SU-DHL-6 (cell line): ENCODE results near the gene SMIM45.

Experiments used
- H2AFZ ChIP-seq: fragments of 200-600 bp; sonication (generic); 2 replicates; pipeline ENCODE4 v1.6.1; 2014; ENCODE audit warnings: low read depth, mild to moderate bottlenecking, moderate library complexity, mixed read lengths, antibody characterized with exemption, low read length; ENCODE audit not compliant: severe bottlenecking
- H3F3A ChIP-seq: fragments of 200-600 bp; shearing (Covaris generic); 2 replicates; pipeline ENCODE4 v1.6.0; 2016; ENCODE audit warnings: antibody characterized with exemption, mild to moderate bottlenecking; ENCODE audit not compliant: insufficient read depth
- H3K27ac ChIP-seq: fragments of 200-600 bp; sonication (generic); 2 replicates; pipeline ENCODE4 v1.5.1; 2016; ENCODE audit warnings: low read depth, mild to moderate bottlenecking, low read length, moderate library complexity, mixed read lengths
- H3K27me3 ChIP-seq: fragments of 200-600 bp; sonication (generic), shearing (Covaris generic); 2 replicates; pipeline ENCODE4 v1.6.0; 2014; ENCODE audit warnings: mild to moderate bottlenecking, low read length
- H3K36me3 ChIP-seq: fragments of 200-600 bp; sonication (generic); 2 replicates; pipeline ENCODE4 v1.6.1; 2014; ENCODE audit warnings: mild to moderate bottlenecking, low read length, mixed read lengths
- H3K4me2 ChIP-seq: fragments of 300-600, 200-600 bp; shearing (Covaris generic), sonication (generic); 2 replicates; pipeline ENCODE4 v1.6.0; 2014; ENCODE audit warnings: low read length, low read depth, mild to moderate bottlenecking; ENCODE audit not compliant: poor library complexity, severe bottlenecking
- H3K4me3 ChIP-seq: fragments of 200-600 bp; sonication (generic); 2 replicates; pipeline ENCODE4 v1.5.1; 2014; ENCODE audit warnings: antibody characterized with exemption, low read length, mild to moderate bottlenecking, mixed read lengths; ENCODE audit not compliant: insufficient read depth, poor library complexity, severe bottlenecking
- H3K79me2 ChIP-seq: fragments of 200-600 bp; sonication (generic); 2 replicates; pipeline ENCODE4 v1.6.1; 2014; ENCODE audit warnings: mild to moderate bottlenecking, low read length, moderate library complexity; ENCODE audit not compliant: insufficient read depth
- H3K9ac ChIP-seq: fragments of 200-600 bp; sonication (generic); 2 replicates; pipeline ENCODE4 v1.7.0; 2014; ENCODE audit warnings: mild to moderate bottlenecking, low read length
- H3K9me2 ChIP-seq: fragments of 200-600 bp; sonication (generic); replicated peaks from 2 replicates; pipeline ENCODE4 v1.6.1; 2014; ENCODE audit warnings: low read length; ENCODE audit not compliant: insufficient read depth
- H3K9me3 ChIP-seq: fragments of 200-600 bp; sonication (generic); 2 replicates; pipeline ENCODE4 v1.6.1; 2014; ENCODE audit warnings: low read length, mixed read lengths; ENCODE audit not compliant: insufficient read depth
- H4K20me1 ChIP-seq: fragments of 200-600 bp; sonication (generic); 2 replicates; pipeline ENCODE4 v1.6.1; 2014; ENCODE audit warnings: low read depth, mild to moderate bottlenecking, antibody characterized with exemption, low read length, moderate library complexity, mixed read lengths
- CTCF ChIP-seq: fragments of 200-600 bp; sonication (generic); IDR thresholded peaks from one replicate; pipeline ENCODE4 v1.5.1; 2017; ENCODE audit warnings: antibody characterized with exemption, mild to moderate bottlenecking, low read length, moderate library complexity; ENCODE audit not compliant: insufficient read depth, poor library complexity, severe bottlenecking
- EZH2phosphoT487 ChIP-seq: fragments of 200-600 bp; sonication (generic), shearing (Covaris generic); conservative IDR thresholded peaks from 2 replicates; pipeline ENCODE4 v1.6.1; 2018; ENCODE audit warnings: mild to moderate bottlenecking, antibody characterized with exemption, low read length, moderate library complexity, mixed read lengths

The SMIM45 gene

DNA sequence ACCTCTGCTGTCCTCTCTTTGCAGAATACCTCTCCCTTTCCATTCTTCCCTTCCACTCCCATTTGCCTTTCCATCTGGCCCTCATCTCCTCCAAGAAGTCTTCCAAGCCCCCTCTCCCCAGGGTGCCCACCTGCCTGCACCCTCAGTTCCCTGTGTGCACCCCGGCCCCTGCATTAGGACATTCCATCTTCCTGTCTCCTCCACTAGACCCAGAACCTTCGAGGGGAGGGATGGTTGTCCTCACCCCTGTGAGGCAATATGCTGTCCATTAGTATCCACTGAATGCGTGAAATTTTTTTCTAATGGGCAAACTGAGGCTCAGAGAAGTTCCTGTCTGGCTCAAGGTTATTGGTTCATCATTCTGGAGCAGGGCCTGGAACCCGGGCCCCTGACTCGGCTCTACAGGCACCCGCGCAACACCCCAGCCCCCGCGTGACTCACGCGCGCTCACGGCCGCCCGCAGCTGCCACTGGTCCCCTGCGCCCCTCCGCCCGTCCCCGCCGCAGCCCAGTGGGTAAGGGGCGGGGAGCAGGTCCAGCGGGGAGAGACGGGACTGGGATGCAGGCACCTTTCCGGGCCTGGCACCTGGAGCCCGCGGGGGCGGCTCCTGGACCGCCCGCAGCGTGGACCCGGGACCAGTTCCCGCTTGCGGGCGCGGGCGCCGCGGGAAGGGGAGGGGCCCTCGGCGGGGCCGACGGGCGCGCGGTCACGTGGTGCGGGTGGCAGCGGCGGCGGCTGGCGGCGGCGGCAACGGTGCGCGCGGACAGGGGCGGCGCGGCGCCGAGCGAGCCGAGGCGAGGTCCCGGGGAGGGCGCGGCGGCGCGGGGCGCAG lies 24.3 kb downstream of the SMIM45 start:
- no peaks in the 10 kb centered on the region for H3K9me2 ChIP-seq
- H4K20me1 ChIP-seq = no peaks in the 10 kb centered on the region
- H3F3A ChIP-seq = no peaks in the 10 kb centered on the region
- H2AFZ ChIP-seq = peak overlapping the region; percentile 43
- H3K4me2 ChIP-seq = peak overlapping the region; percentile 51
- H3K79me2 ChIP-seq = no peaks in the 10 kb centered on the region
- H3K36me3 ChIP-seq = no peaks in the 10 kb centered on the region
- no peak overlapping the region for H3K27ac ChIP-seq
- peak overlapping the region; percentile 52 for H3K4me3 ChIP-seq
- H3K9ac ChIP-seq = peak overlapping the region; percentile 41
- no peaks in the 10 kb centered on the region for H3K9me3 ChIP-seq
- H3K27me3 ChIP-seq = no peaks in the 10 kb centered on the region
- TF ChIP-seq EZH2phosphoT487 (no peak), CTCF (no peak)

DNA sequence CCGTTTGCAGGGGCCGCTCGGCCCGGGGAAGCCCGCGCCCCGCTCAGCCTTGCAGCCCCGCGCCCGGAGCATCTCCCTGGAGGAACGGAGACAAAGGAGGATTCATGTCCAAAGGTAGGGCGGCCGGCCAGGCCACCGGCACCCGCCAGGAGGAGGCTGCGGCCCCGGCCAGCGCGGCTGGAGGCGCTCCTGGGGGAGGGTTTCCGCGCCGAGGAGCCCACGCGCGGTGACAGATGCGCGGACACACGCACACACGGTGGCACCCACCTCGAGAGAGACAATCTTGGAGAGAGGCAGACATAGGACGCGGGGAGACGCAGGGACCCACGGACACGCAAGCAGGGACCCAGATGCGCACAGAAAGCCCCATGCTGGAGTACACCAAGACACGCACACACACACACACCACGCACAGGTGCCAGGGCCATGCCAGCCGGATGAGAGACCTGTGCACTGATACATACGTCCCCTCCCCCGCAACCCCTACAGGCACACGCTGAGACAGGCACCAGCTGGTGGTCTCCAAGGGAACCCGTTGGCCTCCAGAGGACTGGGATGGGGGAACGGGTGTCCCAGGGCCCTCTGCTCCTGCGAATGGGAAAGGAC lies 25.1 kb downstream of the SMIM45 start:
- H3K79me2 ChIP-seq = no peaks in the 10 kb centered on the region
- H2AFZ ChIP-seq = no peak overlapping the region
- H3K27ac ChIP-seq = no peak overlapping the region

DNA sequence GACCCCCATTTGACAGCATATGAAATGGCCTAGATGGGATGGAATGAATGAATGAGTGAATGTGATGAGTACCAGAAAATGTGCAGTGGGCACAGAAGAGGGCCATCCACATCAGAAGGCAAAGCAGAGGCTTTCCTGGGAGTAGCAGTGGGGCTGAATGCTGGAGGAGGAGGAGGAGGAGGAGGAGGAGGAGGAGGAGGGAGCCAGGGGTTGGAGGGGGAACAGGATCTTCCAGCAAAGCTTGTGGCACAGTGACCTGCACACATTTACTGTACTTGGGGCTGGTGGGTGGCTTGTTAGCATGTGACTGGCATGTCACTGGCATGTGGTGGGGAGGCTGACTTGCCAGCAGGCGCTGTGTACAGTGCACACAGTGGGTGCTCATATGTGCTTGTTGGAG lies 26.8 kb downstream of the SMIM45 start:
- Histone ChIP-seq H3F3A (no peaks in the 10 kb centered on the region), H3K9me2 (no peaks in the 10 kb centered on the region), H3K9me3 (no peaks in the 10 kb centered on the region), H3K4me2 (no peak overlapping the region), H3K36me3 (no peaks in the 10 kb centered on the region), H2AFZ (no peak overlapping the region), H3K9ac (no peak overlapping the region), H3K27me3 (no peaks in the 10 kb centered on the region), H4K20me1 (no peaks in the 10 kb centered on the region), H3K27ac (no peak overlapping the region), H3K4me3 (no peak overlapping the region), H3K79me2 (no peaks in the 10 kb centered on the region)
- TF ChIP-seq CTCF (no peak), EZH2phosphoT487 (no peak)

More for the DNA sequence above, 25.1 kb downstream of the SMIM45 start:
- no peaks in the 10 kb centered on the region for H3K27me3 ChIP-seq
- H4K20me1 ChIP-seq = no peaks in the 10 kb centered on the region
- TF ChIP-seq CTCF = no peak
- no peak for TF ChIP-seq EZH2phosphoT487
- H3K9me2 ChIP-seq = no peaks in the 10 kb centered on the region
- no peak overlapping the region for H3K9ac ChIP-seq
- no peaks in the 10 kb centered on the region for H3K36me3 ChIP-seq
- H3K4me3 ChIP-seq = no peak overlapping the region
- H3K9me3 ChIP-seq = no peaks in the 10 kb centered on the region
- peak overlapping the region; percentile 43 for H3K4me2 ChIP-seq
- no peaks in the 10 kb centered on the region for H3F3A ChIP-seq
